NK-92 treated with Interleukin-12 subunit alpha and Interleukin-12 subunit beta, amount 100 ng/mL, for 24 hours (cell line): ENCODE measurements around the gene ZCCHC7.
"Not testable (repeated sequence)": the region's sequence is repeated elsewhere in the genome, so short reads cannot be mapped to it uniquely, and the experiment has no call there.

Experiments used
- DNase-seq: peaks from one replicate; lab custom pipeline; 2025; lab: John Stamatoyannopoulos, UW

ZCCHC7 gene

DNA sequence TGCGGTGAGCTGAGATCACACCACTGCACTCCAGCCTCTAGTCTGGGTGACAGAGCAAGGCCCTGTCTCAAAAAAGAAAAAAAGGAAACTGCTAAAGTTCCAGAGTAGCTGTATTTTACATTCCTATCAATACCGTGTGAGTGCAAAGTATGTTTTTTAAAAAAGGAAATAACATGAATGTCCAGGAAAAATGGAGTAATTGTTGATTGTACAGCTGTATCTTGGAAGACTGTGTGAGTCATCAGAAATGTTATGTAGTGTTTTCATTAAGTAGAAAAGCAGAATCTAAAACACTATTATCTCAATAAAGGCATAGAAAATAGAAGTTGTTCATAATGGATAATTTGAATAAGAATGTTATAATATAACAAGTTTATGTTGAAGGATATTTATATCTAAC lies 53.9 kb downstream of the ZCCHC7 start:
- no peak for DNase-seq

DNA sequence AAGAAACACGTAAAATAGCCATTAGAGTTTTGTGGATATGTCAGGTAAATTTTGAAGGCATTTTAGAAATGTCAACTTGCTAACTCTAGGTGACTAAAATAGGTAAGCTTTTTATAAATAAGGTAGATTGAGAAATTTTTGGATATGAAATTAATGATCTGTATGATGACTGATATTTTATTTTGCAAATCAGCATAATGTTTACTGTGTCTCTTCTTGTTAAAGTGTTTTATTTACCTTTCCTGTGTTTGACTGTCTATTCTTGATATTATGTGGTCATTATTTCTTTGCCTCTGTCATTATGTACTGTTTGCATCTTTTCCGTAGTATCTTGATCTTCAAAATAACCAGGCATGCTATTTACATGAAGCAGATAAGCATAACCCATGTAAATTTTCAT lies 58.4 kb downstream of the ZCCHC7 start:
- no peak for DNase-seq

DNA sequence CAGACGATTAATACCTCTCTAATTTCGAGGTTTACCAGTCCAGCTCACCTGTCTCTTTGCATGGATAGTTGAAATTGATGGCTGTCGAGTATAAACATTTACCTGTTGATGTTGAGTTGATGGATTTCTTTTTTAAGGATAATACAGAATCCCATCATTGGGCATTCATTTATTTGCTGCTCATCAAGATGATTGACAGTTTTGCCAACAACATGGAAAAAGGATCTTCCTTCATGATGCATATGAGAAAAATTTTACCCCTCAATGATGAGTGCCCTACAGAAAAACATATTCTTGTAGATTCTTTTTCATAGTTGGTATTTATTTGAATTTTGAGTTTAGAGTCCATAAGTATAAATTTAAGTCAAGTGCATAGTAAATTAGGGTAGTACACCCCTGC lies 59.2 kb downstream of the ZCCHC7 start:
- DNase-seq, result no peak

DNA sequence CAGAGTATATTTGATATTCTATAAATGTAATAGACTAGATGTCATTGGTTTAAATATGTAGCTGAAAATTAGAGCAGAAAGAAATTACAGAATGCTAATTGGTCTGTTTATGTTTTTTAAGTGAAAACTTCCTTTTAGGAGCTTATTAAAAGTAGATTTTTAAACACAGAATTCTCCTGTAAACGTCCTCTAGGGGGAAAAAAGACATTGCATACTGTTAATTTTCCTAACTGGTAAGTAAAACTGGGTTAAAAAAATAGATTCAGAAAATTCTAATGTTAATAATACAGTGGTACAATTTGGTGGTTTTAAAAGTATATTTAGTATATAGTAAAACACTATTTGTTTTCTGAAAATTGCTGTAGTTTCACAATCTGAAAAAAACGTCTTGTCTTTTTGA lies 59.8 kb downstream of the ZCCHC7 start:
- no peak for DNase-seq

DNA sequence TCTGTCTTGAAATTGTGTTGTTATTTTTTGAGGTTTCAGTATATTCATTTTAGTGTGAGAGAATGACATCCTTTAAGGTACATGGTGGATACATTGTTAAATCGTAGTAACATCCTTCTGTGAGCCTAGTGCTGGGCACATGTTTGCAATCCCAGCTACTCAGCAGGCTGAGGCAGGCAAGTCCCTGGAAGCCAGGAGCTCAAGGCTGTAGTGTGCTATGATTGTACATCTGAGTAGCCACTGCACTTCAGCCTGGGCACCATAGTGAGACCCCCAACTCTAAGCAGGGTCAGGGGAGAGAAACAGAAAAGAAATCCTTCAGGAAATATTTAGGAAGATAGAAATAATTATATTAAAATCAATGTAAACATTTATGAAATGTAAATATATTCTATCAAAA lies 62.3 kb downstream of the ZCCHC7 start:
- DNase-seq, result no peak

DNA sequence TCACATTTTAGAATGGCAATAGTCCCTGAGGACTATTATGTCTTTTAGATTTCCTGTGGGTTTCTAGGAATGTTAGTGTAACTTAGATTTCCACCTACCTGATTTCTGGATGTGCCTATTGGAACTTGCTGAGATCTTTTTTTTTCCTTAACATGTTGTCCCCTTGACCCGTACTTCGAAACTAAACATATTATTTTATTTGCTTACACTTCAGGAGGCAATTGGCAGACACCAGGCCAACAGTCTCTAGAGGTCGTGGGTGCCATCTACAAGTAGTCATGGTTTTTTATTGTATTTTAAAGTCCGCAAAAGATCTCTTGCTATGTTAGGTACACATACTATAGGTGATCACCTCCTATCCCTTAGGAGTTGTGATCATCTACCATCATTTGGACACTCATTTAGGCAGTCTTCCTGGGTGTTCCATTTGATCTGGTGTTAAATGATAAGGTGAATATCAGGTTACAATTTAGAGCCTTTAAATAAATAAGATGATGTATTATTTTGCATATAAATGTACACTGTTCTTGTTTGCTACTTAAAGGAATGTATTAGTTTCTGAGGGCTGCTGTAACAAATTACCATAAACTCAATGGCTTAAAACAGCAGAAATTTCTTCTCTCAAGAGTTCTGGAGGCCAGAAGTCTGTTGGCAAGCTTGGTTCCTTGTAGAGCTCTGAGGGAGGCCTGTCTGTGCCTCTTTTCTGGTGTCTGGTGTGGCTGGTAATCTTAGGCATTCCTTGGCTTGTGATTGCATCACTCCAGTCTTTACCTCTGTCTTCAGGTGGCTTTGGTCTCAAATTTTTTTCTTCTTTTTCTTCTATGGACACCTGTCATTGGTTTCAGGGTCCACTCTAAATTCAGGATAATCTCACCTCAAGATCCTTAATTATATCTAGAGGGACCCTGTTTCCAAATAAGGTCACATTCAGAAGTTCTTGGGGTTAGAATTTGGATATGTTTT lies 64.8 kb downstream of the ZCCHC7 start:
- DNase-seq, result no peak

DNA sequence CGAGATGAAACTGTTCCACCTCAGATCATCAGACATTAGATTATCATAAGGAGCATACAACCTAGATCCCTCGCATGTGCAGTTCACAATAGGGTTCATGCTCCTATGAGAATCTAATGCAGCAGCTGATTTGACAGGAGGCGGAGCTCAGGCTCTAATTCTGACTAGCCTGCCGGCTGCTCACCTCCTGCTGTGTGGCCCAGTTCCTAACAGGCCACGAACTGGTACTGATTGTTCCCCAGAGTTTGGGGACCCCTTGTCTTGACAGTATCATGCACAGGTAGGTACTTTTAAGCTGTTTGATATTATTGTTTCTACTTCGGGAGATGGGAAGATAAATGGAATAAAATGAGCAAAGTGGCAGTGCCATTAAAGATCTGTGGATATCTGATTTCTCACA lies 66.9 kb downstream of the ZCCHC7 start:
- DNase-seq, result no peak

DNA sequence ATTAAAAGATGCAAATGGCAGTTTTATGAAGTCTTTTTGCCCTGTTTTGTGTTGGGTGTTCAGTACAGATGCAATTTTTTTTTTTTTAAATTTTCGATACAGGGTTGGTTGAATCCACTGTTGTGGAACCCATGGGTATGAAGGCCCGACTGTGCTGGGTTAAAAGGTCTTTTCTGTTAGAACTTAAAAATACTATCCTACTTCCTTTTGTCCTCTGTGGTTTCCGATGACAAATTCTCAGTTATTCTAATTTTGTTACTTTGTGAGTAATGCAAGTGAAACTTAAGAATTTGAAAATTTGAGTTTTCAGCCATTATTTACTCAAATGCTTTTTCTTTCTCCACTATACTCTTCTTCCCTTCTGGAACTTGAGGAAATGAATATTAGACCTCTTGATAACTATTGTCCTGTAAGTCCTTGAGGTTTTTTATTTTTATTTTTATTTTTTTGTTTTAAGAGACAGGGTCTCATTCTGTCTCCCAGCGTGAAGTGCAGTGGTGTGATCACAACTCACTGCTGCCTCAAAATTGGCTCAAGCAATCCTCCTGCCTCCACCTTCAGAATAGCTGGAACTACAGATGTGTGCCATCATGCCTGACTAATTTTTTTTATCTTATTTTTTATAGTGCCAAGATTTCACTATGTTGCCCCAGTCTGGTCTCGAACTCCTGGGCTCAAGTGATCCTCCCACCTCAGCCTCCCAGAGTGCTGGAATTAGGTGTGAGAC lies 67.5 kb downstream of the ZCCHC7 start:
- no peak for DNase-seq

DNA sequence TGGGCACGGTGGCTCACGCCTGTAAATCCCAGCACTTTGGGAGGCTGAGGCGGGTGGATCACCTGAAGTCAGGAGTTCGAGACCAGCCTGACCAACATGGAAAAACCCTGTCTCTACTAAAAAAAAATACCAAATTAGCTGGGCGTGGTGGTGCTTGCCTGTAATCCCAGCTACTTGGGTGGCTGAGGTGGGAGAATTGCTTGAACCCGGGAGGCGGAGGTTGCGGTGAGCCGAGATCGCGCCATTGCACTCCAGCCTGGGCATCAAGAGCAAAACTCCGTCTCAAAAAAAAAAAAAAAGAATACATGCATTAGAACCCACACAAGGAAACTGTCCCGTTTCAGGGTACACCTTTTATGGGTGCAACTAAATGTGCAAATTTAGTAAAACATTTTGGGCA lies 70.4 kb downstream of the ZCCHC7 start:
- not testable (repeated sequence) for DNase-seq

DNA sequence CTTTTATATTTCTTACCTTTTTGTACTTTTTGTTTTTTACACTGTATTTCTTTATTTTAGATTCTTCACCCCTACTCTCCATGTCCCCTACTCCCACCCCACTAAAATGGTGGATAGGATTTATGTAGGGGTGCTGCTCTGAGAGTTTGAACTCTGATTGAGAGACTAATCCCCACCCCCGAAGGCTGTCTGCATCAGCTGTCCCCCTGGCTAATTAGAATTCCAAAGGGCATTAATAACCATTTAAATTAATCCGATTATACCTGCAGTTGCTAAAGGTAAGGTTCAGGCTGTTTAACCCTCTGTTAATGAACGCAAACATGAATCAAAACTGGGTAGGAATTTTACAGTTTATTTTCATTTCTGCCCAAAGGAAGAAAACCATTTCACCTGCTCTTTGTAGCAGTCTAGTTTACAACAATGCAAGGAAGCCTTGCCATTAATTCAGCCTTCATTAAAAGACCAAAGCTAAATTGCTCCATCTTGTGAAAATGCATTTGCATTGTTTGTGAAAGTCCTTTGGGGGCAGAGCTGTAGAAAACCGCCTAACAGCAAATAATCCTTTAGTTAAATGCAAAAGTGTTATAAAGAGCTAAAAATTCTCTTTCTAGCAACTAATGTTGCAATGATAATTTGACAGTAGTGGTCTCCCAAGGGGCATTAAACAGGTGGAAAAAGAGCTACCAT lies 71.2 kb downstream of the ZCCHC7 start:
- no peak for DNase-seq

DNA sequence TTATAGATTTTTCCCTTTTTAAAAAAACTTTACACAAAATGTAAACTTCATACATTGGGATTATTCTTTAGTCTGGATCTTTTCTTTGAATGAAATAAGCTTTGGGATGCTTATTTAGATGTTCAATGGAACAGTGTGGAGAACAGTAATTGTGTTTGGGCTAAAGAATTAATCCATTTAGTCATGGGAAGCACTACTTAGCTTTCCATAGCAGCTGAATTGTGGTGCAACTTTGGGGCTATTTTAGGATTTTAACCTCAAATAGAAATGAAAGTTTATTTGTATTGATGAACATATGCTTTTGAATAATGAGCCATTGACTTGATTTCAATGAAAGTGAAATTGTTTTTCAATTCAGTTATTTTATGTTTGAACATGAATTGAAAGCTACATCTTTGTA lies 72.4 kb downstream of the ZCCHC7 start:
- DNase-seq, result no peak

DNA sequence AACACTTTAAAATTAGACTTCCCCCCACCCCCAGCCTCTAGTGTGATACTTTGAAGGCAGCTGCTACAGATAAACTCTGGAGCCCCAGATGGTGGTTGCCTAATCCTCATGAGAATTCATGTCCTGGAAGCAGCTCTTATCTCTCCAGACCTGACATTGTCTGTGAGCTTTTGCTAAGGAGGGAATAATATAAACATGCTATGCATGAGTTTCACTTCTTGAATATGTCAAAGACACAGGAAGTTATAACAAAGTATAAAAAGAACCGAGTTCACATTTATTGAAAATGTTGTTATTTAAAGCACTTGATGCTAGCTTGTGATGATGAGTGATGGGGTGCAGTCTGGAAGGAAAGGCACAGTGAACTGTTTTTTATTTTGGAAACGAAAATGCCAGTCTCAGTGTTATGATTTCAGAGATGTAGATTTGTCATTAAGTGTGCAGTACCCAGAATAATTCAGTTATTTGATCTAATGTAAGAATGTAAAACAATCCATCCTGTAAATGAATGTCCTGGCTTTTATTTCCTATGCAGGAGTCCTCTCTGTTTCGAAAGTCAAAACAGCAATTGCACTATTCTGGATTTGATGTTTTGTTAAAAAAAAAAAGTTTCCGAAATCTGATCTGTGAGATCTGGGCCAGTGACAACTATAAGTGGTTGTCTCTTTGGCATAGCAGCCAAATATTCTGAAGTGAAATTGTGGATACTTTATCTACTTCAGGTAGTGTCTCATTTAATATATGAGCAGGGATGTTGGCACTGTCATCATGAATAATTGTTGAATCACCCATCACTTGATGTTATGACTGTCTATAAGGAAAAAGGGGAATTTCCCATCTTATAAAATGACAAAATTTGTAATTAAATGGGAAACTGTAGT lies 77.0 kb downstream of the ZCCHC7 start:
- no peak for DNase-seq

DNA sequence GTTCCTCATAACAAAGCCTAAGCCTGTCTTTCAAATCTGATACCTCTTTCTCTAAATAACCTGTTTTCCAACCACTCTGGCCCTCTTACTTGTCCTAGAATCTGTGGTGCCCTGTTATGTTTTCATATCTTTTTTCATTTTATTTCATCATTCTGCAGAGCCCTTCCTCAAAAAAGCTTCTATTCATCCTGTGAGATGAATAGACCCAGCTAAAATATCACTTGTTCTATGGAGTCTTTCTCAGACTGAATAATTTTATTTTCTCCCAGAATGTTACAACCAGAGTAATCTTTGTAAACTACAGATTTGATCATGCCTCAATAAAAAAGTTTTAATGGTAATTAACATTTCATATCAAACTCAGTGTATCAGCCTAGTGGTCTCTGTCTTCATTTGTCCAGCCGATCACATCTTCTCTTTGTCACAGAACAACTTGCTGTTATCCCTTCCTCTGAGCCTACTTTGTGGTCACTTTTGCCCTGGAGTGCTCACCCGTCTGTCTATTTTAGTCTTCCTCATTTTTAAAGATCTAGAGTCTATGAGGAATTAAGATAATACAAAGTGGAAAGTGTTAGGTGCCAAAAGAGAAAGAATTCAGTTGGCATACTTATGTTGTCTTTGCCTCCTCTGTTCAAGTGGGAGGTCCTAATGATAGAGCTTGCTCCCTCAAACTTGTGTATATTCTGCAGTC lies 77.8 kb downstream of the ZCCHC7 start:
- DNase-seq, result no peak

DNA sequence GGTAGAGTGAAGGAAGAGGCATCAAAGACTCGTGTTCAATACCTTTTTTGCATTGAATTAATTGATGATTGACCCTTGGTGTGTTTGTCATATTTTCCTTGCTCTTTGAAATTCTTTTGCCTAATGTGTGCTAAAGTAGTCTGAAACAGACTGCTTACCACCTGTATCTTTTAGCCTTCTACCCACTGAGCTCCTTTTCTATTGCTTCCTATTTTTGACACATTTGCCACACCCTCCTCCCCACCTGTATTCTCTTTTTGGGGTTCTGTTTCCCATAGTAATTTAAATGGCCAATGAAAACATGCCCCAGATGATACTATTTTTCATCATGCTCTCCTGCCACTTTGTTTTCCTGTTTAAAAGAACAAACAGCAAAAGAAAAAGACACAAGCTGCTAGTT lies 78.5 kb downstream of the ZCCHC7 start:
- DNase-seq, result no peak

DNA sequence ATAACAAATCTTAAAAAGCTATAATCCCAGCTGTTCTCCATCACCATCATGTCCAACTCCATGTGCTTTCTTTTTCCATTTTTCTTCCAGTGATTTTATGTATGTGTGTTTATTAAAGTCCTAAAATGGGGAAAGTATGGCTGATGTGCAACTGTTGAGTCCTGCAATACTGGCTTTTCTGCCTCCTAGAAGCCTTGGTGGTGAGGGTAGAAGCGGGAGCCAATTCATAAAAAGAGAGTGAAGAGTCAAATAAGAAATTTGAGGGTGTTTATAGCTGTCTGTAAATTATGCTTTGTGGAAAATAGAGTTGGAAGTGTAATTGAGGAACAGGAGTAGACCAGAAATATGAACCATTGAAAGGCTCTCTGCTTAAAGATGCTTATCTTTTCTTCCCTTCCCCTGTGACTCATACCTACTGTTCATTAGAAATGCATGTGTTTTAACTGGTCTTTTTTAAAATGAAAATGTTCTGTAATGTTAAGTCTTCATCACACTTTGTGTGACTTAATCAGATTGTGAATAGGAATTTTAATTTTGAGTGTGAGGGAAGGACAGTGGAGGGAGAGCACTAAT lies 80.1 kb downstream of the ZCCHC7 start:
- no peak for DNase-seq

DNA sequence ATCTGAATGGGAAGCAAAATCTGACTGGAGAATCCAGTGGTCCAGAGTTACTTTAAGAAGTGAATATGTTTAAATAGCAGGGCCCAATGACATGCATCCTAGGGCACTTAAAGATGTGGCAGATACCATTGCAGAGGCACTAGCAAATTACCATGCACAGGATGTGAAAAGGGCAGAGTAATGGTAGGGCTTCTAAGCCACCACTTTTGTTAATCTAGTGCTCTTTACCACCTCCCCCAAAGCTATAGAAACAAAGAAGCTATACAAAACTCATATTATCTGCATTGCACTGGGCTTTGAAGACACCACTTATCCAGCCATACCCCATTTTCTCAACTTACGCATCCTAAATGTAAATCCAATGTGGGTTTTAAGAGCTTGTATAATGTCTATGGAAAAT lies 81.2 kb downstream of the ZCCHC7 start:
- DNase-seq, result no peak

DNA sequence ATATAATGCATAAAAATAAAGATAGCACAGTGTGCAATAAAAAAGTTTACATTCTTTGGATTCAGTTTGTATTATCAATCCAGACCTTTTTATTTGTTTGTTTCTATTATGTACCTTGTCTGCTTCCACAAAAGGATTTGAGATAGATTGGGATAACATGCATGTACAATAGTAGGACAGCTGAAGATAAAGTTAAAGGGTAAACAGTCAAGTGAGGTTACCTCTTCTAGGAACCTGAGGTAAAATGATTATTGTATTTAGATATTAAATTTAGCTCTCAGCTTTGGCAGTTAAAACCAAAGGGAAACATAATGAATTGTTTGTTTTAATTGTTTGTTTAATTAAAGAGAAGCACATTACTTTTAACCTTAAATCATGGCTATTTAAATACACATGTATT lies 81.7 kb downstream of the ZCCHC7 start:
- DNase-seq, result no peak

DNA sequence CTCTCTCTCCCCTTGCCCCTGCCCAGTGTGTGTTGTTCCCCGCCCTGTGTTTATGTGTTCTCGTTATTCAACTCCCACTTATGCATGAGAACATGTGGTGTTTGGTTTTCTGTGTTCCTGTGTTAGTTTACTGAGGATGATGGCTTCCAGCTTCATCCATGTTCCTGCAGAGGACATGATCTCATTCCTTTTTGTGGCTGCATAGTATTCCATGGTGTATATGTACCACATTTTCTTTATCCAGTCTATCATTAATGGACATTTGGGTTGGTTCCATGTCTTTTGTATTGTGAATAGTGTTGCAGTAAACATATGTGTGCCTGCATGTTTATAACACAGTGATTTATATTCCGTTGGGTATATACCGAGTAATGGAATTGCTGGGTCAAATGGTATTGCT lies 83.1 kb downstream of the ZCCHC7 start:
- not testable (repeated sequence) for DNase-seq

DNA sequence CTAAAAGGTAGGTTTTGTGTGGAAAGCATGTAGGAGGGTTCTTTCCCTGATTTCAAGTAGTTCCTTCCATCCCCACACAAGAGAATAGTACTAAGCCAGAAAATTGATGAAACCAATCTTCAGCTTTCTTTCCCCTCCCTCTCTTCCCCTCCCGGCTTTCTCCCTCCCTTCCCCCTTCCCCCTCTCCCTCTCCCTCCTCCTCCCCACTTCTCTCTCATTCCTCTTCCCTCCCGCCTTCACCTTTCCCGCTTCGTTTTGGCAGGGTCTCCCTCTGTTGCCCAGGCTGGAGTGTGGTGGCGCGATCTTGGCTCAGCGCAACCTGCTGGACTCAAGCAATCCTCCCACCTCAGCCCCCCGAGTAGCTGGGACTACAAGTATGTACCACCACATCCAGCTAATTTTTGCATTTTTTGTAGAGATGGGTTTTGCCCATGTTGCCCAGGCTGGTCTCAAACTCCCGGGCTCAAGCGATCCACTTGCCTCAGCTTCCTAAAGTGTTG lies 85.8 kb downstream of the ZCCHC7 start:
- DNase-seq, result no peak
